ENCODE results near the gene TNS4. TPM values are rescaled to one million over a fixed set of nuclear protein-coding genes. Genes with fewer than 3 reads are reported as not detected.

TNS4 gene
- total RNA-seq, 1 donor from 2014 or later = 0.16 TPM

- peak; percentile 11 for DNase-seq (ENCODE audit: low spot score)
These were observed 15.9 kb upstream of the TNS4 start for GRCh38 chr17:40517286-40517662.

DNA sequence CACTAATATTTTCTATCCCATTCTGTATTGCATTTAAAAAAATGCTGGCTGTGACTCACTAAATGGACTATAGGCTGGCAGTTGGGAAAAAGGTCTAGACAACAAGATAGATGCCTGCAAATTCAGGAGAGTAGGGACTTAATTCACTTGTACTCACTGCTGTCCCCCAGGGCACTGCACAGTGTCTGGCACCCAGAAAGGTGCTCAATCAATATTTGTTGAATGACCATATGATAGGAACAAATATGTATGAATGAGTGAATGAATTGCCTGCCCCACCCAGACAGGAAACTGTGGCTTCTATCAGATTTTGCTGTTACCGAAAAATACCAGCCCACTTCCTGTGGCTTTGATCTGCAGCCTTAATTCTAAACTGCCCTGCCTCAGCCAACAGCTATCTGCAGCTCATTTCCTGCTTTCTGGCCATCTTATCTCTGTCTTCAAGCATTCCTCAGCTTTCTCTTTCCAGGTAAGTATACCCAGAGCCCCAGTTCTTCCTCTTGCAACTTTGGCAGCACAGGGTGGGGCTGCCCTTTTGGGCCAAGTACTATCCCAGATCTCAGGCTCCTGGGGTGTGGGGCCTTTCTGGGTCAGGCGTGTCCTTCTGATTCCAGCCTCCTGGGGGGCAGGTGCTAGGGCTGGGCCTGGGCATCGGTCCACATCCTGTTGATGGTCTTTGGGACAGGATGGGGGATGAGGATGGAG, 15.3 kb upstream of the TNS4 start:
- peak; percentile 74 for DNase-seq (ENCODE audit: low spot score)

GRCh38 chr17:40515491-40516041, 14.1 kb upstream of the TNS4 start:
- DNase-seq (ENCODE audit: low spot score) = peak; percentile 71

DNA sequence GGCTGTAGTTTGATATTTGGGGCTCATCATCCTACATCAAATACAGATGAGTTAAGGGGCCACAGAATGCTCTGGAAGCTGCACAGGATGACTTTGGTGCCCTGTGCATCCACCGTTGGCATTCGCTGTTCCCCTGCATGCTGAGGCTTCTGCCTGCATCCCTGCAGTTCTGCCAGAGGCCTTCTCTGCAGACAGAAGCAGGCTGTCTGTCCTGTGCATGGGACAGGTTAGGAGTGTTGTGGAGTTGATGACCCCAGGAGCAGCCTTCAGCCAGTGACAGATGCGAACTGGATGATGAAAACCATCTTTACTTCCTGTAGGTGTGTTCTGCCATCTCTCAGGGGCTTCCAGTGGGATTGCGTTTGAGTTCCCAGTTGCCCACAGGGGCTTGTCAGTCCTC, 13.6 kb upstream of the TNS4 start:
- no peak for DNase-seq (ENCODE audit: low spot score)

DNA sequence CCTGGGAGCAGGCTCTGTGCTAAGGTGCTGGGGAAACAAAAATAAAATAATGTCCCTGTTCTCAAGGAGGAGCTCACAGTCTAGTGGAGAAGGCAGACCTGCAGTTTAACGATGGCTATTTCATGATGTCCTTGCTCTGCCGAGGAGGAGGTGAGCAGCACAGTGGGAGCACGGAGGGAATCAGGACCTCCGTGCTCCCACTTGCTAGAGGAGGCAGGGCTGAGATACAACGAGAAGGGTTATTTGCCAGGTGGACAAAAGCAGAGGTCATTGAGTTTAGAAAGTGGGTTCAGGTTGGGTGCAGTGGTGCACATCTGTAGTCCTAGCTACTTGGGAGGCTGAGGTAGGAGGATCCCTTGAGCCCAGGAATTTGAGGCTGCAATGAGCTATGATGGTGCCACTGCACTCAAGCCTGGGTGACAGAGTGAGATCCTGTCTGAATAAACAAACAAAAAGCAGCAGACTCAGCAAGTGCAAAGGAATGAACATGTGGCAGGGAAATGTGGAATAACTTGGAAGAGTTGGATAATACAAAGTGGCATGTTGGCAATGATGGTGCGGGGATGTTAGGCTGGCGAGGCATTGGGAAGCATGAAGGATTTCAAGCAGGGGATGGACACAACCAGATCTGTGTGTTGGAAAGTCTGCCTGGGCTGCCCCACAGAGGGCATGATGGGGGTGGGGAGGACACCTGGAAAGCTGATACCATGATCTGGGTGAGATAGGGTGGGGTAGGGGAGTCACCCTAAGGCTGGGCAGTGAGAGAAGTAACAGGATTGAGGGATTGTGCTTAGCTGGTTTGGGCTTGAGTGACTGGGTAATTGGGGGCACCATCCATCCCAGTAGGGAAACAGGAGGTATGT, 12.8 kb upstream of the TNS4 start:
- peak; percentile 57 for DNase-seq (ENCODE audit: low spot score)

GRCh38 chr17:40511667-40512220, 10.3 kb upstream of the TNS4 start:
- DNase-seq (ENCODE audit: low spot score) = peak; percentile 60

DNA sequence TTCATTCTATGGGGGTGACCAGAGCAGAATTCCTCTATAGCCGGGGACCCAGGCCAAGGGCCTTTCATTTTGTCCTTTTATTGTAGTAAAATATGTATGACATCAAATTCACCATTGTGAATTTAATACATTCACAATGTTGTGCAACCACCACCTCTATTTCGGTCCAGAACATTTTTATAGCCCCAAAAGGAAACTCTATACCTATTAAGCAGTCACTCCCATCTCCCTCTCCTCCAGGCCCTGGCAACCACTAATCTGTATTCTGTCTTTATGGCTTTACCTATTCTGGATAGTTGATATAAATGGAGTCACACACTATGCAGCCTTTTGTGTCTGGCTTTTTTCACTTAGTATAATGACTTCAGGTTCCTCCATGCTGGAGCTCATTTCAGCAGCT, 9.7 kb upstream of the TNS4 start:
- peak; percentile 2 for DNase-seq (ENCODE audit: low spot score)

GRCh38 chr17:40510328-40510648, 8.9 kb upstream of the TNS4 start:
- DNase-seq (ENCODE audit: low spot score) = peak; percentile 87

DNA sequence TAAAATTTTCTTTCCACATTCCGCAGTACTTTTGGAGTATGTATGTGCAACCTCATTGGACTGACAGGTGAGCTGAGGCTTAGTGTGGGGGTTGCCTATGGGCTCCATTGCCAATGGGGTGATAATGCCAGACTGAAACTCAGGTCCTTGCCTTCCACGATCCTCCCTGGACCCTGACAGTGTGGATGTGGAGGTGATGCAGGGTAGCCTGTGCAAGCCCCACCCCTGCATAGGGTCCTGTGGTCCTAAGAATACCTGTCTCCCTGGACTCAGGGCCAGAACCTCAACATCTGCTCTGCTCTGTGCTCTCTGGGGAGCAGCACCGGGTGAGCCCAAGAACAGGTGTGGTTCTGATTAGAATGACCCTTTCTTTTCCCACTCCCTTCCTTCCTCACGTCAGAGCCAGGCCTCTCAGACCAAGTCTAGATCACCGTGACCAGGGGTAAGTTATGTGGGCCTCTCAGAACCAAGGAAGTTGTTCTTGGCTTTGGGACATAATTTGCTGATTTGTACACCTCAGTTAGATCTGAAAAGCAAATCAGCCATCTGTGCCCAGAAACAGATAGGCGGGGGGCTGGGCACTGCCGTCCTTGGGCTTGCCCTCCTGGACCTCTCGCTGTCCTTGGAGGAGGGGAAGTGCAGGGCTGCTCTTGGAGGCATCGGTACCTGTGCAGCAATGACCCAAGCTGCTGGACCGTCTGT, 8.4 kb upstream of the TNS4 start:
- peak; percentile 68 for DNase-seq (ENCODE audit: low spot score)

- no peak for DNase-seq (ENCODE audit: low spot score)
These were observed 5.4 kb upstream of the TNS4 start for GRCh38 chr17:40506786-40507185.

DNA sequence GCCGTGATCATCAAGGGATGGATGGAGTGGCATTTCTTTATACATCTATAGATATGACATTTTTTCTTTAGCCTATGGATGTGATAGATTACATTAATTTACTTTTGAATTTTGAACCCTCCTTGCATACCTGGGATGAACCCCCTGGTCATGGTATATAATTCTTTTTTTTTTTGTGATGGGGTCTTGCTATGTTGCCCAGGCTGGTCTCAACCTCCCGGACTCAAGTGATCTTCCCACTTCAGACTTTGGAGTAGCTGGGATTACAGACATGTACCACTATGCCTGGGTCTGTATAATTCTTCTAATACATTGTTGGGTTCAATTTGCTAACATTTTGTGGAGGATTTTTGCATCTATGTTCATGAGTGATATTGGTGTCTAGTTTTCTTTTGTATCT, 1.7 kb upstream of the TNS4 start:
- DNase-seq (ENCODE audit: low spot score) = no peak

DNA sequence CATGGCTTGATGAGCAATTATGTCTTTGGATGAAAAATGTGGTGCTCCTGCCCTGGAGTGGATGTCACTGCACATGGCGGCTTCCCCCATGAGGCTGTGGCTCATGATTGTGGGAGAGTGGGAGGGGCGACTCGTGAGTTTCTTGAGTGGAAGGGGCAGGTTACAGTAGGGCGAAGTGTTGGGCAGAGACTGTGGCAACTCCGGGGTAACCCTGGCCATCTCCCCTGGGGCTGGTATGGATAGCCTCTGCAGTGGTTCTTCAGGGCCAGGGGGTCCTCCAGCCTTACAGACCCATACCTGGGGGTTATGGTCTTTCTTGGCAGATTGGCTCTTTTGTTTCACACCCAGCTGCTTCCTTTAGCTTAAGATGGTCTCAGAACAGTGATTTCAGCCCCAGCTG, 1.3 kb upstream of the TNS4 start:
- DNase-seq (ENCODE audit: low spot score) = no peak

- no peak for DNase-seq (ENCODE audit: low spot score)
These were observed 714 bp downstream of the TNS4 start for GRCh38 chr17:40500709-40501108.

GRCh38 chr17:40500190-40500589, 1.2 kb downstream of the TNS4 start:
- DNase-seq (ENCODE audit: low spot score) = no peak

GRCh38 chr17:40499551-40500189, 1.8 kb downstream of the TNS4 start:
- DNase-seq (ENCODE audit: low spot score) = no peak

DNA sequence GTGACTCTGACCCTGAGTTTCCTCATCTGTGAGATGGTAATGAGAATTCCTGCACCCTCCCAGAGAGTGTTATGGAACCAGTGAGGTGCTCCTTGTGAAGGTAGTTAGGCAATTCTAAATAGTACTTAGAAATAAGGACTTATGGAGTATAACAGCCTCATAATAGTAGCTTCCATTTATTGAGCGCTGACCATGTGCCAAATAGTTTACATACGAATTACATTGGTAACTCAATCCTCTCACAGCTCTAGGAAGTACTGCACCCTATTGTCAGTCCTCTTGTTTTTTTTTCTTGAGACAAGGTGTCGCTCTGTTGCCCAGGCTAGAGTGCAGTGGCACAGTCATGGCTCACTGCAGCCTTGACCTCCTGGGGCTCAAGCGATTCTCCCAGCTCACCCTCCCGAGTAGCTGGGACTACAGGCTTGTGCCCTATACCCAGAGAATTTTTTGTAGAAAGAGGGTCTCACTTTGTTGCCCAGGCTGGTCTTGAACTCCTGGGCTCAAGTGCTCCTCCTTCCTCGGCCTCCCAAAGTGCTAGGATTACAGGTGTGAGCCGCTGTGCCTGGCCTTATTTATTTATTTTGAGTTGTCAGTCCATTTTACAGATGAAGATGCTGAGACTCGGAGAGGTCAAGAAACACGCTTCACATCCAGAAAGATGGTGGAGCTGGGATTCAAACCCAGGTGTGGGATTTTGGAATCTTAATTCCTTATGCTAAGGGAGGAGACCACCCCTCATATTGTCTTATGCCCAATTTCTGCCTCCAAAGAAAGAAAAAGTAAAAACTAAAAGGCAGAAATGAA, 2.9 kb downstream of the TNS4 start:
- DNase-seq (ENCODE audit: low spot score) = no peak

- DNase-seq (ENCODE audit: low spot score) = no peak
These were observed 3.7 kb downstream of the TNS4 start for GRCh38 chr17:40497695-40498094.

DNA sequence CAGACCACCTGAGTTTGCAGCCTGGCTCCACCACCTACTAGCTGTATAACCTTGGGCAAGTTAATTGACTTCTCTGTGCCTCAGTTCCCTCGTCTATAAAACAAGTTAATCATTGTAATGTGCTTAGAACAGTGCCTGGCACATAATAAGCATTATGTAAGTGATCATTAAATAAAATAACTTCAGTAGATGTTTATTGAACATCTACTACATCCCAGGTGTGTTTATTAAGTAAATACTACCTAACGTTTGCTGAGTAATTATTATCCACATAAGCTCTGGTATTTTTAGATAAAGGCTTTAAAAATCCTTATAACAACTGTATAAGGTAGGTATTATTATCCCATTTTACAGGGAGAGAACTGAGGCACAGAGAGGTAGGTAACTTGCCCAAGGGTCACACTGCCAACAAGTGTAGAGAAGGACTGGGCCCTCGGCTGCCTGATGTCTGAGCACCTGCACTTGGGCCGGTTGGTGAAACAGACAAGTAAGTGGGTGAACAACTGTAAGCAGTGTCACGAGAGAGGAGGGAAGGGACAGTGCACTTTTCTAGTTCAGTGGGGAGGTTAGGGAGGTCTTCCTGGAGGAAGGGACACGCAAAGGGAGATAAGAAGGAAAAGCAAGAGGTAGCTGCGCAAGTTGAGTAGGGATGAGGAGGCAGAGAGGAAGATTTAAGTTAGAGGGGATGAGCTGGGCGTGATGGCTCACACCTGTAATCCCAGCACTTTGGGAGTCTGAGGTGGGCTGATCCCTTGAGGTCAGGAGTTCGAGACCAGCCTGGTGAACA, 4.6 kb downstream of the TNS4 start:
- no peak for DNase-seq (ENCODE audit: low spot score)

- no peak for DNase-seq (ENCODE audit: low spot score)
These were observed 5.3 kb downstream of the TNS4 start for GRCh38 chr17:40496170-40496569.

Data from mesenteric fat pad (tissue), 1 donor.